Stimulated activated CD8-positive, alpha-beta memory T cell treated with anti-CD3 and anti-CD28 coated beads, Interleukin-7, amount 100 ng/mL, for 48 hours (primary cell): ENCODE results near the gene RNF175.

Source experiments
- DNase-seq, 2 donors: peaks; one replicate each; pipeline ENCODE4 v3.0.0-alpha.2; 2020; ENCODE audit warnings: low read depth in 1 of 2; ENCODE audit errors: extremely low read depth in 1 of 2

Gene RNF175

DNA sequence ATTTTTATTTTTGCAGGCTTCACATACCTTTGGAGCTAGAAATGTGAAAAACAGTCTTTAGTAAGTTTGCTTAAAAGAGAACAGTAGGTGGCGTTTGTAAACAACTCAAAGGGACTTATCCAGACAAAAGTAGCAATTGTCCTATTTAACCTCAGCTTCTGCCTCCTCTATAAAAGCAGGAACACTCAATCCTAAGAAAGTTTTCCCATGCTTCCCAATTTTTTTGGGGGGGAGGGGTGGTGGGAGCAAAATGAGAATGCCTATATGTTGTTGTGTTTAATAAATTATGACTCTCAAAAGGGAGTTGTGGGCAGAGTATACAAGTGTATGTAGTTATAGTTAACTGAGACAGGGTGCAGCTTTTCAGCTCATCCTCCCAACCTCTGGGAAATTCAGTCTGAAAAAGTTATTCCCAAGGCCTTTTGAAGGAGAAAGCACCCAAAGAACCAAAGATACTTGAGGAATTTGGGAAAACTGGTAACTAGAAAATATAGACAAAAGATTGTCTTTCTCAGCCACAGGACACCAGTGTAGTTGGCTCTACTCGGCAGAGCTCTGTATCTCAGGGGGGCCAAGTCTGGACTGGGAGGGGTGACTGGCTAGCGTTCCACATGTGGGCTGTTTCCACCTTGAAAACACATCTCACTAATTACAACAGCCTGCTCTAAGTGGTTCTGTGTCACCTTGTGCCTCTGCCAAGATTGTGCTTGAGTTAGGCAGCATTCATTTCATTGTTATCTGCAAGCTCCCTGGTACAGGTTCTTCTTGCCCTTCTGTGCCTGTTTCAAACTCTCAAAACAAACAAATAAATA lies 26.3 kb upstream of the RNF175 start:
- no peak for DNase-seq

DNA sequence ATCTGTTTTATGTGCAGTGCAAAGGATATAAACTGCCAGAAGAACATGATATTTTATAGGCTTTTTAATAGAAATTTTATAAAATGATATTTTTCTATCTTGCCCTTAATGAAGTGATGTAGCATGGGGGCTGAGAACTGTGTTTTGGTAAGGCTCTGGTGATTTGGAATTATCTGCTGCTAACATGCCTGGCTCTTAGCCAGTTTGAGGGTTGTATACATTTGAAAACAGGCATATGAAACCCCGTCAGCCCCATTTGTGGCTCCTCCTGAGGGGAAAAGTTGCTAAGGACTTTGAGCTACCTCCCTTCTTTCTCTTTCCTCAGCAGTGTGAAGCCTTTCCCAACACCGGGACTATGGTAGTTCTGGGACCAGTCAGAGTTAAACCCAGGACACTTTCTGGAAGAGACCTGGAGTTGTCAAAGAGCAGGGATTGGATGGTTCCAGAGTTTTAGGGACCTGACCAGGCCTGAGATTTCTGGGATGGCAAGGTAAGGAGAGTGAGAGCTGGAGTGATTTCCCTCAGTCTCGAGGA lies 24.4 kb upstream of the RNF175 start:
- DNase-seq: no peak

DNA sequence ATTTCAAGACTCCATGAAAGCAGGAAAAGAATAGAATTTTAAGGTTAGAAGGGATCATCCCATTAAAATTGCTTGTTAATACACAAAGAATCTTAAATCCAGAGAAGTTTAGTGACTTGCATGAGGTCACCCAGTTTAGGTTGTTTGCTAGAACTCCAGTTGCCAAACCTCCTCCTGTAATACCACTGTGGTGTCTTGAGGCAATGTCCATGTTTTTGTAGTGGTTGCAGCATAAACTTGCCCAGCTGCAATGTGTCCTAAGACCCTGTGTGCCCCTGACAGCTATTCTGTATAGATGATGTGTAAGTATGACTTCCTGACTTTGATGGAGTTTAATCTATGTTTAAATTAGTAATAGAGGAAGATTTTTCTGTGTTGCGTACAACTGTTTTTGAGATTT lies 22.8 kb upstream of the RNF175 start:
- no peak for DNase-seq

DNA sequence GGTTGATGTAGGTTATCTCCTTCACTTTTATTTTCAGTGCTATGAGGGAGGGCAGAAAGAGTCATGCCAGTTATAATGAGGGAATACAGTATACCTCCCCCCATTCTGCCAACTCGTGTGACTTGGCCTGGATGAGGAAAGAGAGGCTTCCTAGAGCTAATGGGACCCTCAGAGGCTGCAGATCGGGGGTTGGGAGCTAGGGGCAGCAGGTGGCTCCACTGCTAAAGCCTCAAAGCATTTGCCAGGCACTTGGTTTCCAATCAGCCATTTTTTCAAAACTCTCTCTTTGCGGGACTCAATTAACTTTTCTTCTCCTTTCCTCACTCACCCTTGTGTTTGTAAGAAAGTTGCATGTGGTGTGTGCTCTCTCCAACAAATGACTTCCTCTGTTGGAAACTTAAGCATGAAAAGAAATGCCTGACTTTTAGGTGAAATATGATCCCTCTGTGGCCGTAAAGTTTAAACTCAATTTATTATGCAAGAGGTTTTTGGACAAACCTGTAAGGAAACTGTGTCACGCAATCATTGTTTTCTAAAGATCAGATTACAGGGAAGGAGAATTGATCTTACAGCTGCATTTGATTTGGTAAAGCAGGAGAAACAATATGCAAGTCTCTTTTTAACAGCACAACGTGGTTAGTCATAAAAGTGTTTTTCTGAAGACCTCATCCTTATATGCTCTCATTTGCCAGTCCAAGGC lies 22.0 kb upstream of the RNF175 start:
- DNase-seq: no peak

DNA sequence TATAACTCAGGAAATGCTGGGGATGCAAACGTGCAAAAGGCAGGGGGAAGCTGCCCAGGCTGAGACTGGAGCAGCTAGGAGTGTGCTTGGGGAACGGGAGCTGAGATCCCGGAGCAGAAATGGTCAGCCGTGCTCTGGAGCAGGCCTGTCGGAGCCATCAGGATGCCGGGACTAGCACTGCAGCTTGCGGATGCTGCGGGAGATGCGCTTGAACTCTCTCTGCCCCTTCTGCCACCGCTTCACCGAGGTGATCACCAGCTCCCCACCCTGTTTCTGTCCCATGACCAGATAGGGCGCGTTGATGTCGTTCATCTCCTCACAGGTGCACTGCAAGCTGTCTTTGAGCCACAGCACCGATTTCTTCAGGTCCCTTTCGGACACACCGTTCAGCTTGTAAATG lies 21.5 kb upstream of the RNF175 start:
- DNase-seq: no peak

DNA sequence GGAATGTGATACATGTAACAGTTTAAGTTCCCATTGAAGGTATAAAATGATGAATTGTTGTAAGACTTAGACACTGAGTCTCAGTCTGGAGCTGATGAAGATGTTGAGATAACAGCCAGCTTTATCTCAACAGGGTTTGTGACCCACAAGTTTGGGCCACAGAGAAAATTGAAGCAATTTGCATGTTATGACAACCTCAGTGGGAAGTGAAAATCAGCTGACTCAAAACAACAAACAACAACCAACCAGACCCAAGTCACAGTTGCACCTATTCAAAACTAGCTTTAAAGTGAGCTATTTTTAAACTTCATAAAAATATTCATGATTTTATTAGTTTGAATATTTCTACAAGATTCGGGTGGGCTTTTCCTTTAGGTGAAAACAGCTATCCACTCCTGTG lies 21.1 kb upstream of the RNF175 start:
- no peak for DNase-seq

DNA sequence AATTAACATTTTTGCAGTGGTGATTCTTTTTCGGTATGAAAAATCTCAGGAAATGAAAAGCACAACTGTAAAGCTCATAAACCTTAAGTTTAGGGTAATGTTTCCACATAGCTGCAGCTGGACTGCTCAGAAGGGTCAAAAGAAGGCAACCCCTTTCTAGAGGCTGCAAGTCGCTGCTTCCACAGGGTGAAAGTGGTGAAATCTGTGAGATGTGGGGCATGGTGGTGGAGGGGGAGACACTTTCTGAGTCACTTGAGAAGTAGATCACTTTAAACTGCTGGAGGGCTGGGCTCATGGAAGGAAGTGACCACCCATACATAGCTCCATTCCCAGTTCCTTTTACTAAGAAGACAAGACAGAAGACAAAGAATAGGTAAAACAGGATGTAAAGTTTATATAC lies 20.4 kb upstream of the RNF175 start:
- no peak for DNase-seq

DNA sequence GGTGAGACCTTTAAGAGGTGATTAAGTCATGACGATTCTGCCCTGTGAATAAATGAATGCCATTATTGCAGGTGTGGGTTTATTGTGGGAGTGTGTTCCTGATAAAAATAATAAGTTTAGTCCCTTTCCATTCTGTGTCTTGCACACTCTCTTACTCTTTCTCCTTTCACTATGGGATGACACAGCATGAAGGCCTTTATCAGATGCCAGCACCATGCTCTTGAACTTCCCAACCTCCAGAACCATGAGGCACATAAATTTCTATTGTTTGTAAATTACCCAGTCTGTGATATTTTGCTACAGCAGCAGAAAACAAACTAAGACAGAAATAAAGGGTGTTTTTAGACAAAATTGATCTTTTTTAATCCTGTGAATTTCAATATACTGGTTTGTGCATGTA lies 18.6 kb upstream of the RNF175 start:
- no peak for DNase-seq

DNA sequence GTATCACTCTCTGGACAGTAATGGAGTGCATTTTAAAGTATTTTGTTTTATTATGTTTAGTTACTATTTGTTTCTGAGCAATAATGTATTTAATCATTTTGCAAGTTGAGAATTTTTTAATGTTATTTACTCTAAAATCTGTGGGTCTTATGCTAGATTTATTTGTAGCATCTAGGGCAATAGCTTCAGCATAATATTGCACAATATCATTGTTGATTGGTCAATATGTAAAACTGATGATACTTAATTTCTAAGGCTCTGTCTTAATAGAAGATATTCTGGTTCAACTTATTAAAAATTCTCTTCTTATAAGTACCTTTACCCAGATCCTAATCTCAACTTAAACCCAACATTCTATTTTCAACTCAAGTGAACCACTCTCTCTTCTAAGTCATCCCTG lies 17.6 kb upstream of the RNF175 start:
- DNase-seq: no peak

DNA sequence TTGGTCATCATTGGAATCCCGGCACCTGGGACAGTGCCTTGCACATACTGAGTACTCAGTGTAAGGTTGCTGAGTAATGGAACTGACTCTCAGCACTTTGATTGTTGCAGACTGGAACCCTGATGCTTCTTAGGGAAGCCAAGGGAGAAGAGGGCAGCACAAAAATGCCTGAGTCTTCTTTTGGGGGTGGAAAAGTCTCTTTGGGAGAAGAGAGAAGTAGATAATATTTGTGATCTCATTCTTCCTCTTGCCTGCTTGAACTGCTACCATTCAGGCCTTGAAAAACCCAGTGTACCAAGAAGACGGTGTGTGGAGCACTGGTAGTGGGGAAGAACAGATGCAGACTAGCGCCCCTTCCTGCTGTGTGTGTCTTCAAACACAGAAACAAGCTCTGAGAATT lies 16.8 kb upstream of the RNF175 start:
- no peak for DNase-seq

DNA sequence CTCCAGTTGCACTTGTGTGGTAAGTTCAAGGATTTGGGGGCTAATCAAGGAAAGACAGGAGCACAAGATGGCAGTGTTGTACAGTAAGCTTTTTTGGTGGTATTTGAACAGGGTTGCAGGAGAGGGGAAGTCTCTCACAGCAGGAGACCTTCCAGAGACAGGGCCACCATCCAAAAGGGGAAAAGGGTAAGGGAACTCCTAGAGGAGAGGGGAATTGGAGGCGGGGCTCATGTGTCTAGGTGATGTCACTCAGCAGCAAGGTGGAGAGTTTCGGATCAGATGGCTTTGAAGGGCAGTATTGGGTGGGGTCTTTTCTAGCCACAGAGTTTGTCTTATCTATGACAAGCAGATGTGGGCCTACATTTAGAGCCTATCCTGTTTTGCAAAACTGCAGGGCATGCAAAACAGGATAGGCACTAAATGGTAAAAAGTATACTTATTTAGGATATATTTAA lies 13.4 kb upstream of the RNF175 start:
- DNase-seq: no peak

DNA sequence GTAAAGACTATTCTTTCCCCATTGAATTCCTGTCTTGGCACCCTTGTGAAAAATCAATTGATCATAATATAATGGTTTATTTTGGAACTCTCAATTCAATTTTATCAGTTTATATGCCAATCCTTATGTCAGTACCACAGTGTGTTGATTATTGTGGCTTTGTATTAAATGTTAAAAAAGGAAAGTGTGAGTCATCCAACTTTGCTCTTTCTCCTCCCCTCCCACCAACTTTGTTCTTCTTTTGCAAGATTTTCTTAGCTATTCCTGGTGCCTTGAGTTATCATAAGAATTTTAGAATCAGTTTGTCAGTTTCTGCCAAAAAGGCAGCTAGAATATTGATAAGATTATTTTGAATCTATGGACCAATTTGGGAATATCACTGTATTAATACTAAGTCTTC lies 11.2 kb upstream of the RNF175 start:
- no peak for DNase-seq

DNA sequence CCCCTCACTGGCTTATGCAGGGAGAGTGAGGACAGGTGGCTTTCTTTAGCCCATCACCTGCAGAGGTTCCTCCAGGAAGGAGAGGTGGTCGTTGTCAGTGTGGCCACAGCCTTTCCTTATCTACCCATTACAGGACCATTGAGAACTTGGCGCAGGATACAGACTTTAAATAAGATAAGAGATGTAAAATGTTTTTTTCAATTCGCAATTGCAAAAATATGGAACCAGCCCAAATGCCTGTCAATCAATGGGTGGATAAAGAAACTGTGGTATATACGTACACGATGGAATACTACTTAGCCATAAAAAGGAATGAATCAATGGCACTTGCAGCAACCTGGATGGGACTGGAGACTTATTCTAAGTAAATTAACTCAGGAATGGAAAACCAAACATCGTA lies 6.9 kb upstream of the RNF175 start:
- no peak for DNase-seq

DNA sequence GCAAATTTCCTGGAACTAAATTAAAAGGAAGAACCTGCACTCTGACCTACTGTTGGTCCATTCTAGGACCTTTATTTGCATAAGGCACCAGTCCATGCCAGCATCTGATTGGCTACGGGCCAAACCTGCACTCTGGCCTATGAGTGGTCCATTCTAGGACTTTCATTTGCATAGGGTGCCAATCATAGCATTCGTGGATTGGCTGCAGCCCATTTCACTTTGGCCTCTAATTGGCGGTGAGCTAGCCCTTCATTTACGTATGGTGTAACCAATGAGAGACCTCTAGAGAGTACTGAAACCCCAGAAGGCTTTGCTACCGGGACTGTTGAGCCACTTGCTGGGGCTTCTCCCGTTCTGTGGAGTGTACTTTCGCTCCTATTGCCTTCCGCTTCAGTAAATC lies 6.1 kb upstream of the RNF175 start:
- DNase-seq: no peak

DNA sequence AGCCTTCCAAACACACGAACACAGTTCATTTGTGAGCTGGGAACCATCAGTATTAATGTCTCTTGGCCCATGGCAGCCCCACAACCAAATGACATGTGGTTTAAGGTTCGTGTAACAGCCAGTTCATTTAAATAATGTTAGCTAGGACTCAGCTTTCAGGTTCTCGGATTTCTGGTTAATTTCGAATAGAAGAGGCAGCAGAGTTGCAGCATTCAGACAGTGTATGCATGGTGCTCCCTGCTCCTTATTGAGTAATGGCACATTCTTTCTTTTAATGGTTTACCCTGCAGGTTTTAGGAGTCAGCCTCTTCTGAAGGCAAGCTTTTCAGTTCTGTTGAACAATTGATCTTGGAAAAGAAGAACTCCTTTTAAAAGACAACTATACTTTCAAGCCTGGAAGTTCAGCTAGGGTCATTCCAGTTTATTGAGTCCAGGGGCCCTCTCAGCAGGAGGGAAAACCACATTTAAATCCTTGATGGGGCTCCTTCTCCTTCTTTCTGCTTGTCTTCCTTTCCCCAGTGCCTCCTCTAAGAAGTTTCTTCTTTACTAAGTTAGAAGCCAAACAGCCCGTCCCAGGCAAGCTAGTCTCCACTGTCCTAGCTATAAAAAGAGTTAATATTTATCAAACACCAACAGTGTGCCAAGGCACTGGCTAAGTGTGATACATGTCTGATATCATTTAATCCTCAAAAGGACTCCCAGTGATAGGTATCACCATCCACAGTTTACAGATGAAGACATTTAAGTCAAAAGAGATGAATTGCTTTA lies 5.0 kb upstream of the RNF175 start:
- DNase-seq: no peak

DNA sequence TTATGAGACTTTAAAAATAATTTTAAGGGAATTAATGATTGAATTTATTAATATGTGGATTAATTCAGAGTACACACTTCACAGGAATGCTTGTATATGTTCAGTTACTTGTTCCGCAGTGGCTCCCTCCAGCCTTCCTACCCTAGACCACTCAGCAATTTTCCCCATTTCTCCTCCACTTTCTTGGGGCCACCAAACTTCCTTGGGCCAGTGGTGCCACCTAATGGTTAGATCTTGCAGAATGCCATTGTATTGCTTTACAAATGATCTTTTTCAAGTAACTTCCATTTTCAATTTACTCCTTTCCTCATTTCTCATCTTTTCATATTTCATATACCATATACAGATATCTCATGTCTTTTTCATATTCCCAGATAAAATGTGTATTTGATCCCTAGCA lies 3.6 kb upstream of the RNF175 start:
- no peak for DNase-seq

DNA sequence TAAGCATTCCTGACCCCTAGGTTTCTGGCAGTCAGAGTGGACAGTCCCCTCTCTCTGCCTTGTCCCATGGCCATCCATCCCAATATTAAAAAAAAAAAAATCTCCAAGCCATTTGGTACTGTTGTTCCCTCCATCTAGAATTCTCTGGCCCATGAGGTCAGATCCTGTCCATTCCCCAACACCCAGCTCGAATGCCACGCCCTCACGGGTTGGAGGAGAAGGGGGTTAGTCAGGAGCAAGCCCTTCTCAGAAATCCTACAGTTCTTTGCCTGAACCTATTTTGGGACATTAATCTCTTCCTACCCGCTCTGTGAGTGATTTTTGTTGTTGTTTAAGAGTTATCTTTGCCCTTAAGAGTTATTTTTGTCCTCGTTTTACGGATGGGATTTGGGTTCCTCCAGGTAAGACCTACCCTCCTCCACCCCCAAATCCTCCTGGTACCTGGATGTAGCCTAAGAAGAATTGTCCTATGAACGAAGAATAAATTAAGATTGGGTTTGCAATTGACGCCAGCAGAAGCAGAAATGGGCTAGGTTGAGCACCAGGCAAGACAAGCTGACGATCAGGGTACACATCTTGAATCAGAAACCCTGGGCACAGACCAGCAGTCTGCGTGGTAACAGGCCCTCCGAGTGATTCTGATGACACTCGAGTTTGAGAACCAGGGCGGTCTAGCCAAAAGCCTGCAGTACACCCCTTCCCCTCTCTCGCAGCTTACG lies 977 bp downstream of the RNF175 start:
- DNase-seq: no peak

DNA sequence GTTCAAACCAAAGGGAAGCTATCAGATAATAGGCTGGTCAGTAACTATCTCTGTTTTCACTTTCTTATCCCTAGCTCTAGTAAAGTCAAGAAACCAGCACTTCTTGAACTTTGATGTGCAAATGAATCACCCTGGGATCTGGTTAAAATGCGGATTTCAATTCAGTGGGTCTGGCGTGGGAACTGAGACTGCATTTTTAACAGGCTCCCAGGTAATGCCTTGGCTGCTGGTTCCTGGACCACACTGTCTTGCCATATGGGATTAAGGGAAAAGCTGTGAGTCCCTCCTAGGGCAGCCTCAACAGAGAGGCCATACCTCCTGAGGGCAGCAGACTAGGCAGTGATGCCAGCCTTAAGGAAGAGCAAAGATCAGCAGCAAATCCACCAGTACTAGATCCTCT lies 1.7 kb downstream of the RNF175 start:
- DNase-seq: no peak

DNA sequence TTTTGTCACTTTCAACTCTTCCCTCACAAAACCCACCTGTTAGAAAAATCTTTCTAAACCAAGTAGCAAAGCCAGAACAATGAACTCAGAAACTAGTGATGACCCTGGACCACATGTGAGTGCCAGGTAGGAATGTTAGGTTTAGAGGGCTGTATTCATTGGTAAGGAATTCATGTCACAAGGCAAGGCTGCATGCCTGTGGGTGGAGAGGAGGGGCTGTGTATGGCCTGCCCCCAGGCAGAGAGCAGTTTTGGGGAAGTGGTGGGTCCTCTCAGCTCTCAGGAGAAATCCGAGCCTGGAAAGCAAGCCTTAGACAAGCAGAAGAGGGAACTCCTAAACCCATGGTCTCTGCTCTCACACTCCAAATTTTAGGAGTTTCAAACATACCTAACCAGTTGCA lies 2.4 kb downstream of the RNF175 start:
- DNase-seq: no peak

DNA sequence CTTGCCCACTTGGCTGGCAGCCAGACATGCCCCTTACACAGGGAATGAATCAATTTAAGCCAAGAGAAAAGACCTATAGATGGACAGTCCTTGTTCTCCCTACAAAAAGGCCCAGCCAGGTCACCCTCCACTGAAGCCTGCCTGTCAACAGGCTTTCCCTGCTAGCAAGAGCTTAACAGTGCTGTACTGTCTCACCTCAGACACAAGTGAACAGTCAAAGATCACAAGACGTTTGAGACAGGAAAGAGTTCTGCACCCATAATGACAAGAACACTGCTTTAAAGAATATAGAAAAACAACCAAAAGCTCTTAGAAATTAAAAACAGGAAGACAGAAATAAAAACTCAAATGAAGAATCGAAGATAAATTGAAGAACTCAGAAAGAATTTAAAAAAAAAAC lies 4.6 kb downstream of the RNF175 start:
- no peak for DNase-seq
